Measurements from ENCODE around the gene ADGRL3. TPM values are rescaled to one million over a fixed set of nuclear protein-coding genes. Genes with fewer than 3 reads are reported as not detected.

Gene ADGRL3
- total RNA-seq, 1 donor from 2014 or later, result 18.7 TPM

DNA sequence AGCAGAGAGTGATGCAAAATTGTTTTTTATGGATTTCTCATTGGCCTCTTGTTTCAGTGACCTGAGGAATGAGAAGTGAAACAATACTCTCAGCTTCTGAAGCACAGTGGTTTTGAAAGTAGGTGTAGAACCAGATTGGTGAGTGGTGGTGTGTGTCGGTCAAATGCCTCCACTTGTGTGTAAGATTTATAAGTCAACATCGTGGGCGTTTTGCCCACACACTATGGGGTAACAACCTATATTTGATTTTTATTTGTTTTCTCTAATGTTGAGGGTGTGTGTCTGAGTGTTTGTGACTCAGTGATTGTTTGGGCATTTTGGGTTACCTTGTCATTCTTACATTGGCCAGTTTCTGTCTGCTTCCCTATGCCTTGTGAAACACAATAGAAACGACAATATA is 23.3 kb downstream of the ADGRL3 start:
- no peak overlapping the region for H3K27ac Mint-ChIP-seq (ENCODE audit: unreplicated experiment)
- H3K36me3 Mint-ChIP-seq (ENCODE audit: unreplicated experiment), result no peaks in the 10 kb centered on the region

DNA sequence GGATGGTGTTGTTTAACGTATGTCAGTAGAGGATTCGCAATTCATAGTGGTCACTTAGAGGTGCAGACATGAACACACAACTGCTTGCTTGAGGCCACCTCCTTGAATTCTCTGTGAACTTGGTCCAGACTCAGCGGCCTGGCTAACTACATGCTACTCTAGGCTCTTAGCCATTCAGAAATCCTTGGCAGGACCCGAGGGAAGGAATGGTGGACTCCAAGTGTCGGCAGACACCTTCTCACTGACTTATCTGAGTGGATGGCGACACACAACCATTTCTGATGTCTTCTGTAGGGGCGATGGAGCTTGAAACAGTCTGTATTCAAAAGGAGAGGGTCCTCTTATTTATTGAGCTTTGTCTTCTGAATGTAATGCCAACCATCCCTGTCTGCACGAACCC is 24.4 kb downstream of the ADGRL3 start:
- Mint-ChIP-seq H3K4me1 (ENCODE audit: unreplicated experiment) (peaks cover 42% of the 10 kb centered on the region), H3K9me3 (ENCODE audit: unreplicated experiment) (no peaks in the 10 kb centered on the region), H3K4me3 (ENCODE audit: unreplicated experiment) (no peak overlapping the region), H3K27ac (ENCODE audit: unreplicated experiment) (no peak overlapping the region), H3K36me3 (ENCODE audit: unreplicated experiment) (no peaks in the 10 kb centered on the region), H3K27me3 (ENCODE audit: unreplicated experiment) (no peaks in the 10 kb centered on the region)
- no peak for DNase-seq (ENCODE audit: extremely low spot score, unreplicated experiment)
- TF ChIP-seq, protein P1, sequence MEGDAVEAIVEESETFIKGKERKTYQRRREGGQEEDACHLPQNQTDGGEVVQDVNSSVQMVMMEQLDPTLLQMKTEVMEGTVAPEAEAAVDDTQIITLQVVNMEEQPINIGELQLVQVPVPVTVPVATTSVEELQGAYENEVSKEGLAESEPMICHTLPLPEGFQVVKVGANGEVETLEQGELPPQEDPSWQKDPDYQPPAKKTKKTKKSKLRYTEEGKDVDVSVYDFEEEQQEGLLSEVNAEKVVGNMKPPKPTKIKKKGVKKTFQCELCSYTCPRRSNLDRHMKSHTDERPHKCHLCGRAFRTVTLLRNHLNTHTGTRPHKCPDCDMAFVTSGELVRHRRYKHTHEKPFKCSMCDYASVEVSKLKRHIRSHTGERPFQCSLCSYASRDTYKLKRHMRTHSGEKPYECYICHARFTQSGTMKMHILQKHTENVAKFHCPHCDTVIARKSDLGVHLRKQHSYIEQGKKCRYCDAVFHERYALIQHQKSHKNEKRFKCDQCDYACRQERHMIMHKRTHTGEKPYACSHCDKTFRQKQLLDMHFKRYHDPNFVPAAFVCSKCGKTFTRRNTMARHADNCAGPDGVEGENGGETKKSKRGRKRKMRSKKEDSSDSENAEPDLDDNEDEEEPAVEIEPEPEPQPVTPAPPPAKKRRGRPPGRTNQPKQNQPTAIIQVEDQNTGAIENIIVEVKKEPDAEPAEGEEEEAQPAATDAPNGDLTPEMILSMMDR (IDR thresholded peaks at IDR 0.05), result no peak

More for the DNA sequence above, 23.3 kb downstream of the ADGRL3 start:
- Mint-ChIP-seq H3K4me3 (ENCODE audit: unreplicated experiment) (no peak overlapping the region), H3K9me3 (ENCODE audit: unreplicated experiment) (no peaks in the 10 kb centered on the region), H3K27me3 (ENCODE audit: unreplicated experiment) (no peaks in the 10 kb centered on the region), H3K4me1 (ENCODE audit: unreplicated experiment) (peaks cover 42% of the 10 kb centered on the region)
- TF ChIP-seq, protein P1 (IDR thresholded peaks at IDR 0.05), result no peak
- DNase-seq (ENCODE audit: extremely low spot score, unreplicated experiment), result no peak

DNA sequence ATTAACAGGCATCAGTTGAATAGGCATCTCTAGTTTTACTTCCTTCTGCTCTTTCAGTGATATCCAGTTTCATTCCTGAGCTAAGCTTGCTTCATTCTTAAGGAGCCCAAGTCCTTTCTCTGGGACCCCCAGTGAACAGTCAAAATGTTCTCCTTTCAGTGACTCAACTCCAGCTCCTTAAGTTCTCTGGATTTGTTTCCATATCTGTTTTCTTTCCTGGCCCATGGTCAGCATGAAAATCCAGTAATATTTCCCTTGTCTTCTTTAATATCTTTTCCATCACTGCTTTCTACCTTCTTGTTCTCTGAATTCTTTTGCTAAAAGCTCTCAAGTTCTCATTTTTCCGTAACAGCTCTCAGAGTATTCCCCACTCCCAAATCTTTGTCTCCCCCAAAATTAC is 25.5 kb downstream of the ADGRL3 start:
- Mint-ChIP-seq H3K4me1 (ENCODE audit: unreplicated experiment) (peaks cover 35% of the 10 kb centered on the region), H3K4me3 (ENCODE audit: unreplicated experiment) (no peak overlapping the region), H3K27ac (ENCODE audit: unreplicated experiment) (no peak overlapping the region), H3K27me3 (ENCODE audit: unreplicated experiment) (no peaks in the 10 kb centered on the region), H3K36me3 (ENCODE audit: unreplicated experiment) (no peaks in the 10 kb centered on the region), H3K9me3 (ENCODE audit: unreplicated experiment) (no peaks in the 10 kb centered on the region)
- TF ChIP-seq, protein P1 (IDR thresholded peaks at IDR 0.05), result no peak
- DNase-seq (ENCODE audit: extremely low spot score, unreplicated experiment), result no peak

DNA sequence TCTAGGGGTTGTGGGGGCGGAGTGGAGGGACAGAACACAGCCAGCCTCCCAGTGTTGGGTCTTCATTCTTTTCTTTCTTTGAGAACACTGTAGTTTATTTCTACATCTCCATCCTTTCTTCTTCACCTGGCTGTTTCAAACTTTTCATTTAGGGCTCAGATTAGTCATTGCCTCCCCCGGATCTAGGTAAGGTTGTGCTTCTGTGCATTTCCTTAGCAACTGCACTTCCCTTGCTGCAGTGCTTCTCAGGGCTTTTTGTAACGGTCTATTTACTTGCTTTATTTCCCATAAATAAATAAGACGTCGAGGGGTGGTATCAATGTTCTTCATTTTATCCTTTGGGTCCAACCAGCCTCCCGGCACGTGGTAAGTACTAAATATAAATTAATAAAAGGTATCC is 31.3 kb downstream of the ADGRL3 start:
- peaks cover 2% of the 10 kb centered on the region for H3K4me1 Mint-ChIP-seq (ENCODE audit: unreplicated experiment)
- no peak overlapping the region for H3K4me3 Mint-ChIP-seq (ENCODE audit: unreplicated experiment)
- H3K27ac Mint-ChIP-seq (ENCODE audit: unreplicated experiment), result no peak overlapping the region
- H3K9me3 Mint-ChIP-seq (ENCODE audit: unreplicated experiment), result peaks cover 5% of the 10 kb centered on the region
- H3K36me3 Mint-ChIP-seq (ENCODE audit: unreplicated experiment), result no peaks in the 10 kb centered on the region
- TF ChIP-seq, protein P1 (IDR thresholded peaks at IDR 0.05), result no peak
- H3K27me3 Mint-ChIP-seq (ENCODE audit: unreplicated experiment), result no peaks in the 10 kb centered on the region
- DNase-seq (ENCODE audit: extremely low spot score, unreplicated experiment), result no peak

DNA sequence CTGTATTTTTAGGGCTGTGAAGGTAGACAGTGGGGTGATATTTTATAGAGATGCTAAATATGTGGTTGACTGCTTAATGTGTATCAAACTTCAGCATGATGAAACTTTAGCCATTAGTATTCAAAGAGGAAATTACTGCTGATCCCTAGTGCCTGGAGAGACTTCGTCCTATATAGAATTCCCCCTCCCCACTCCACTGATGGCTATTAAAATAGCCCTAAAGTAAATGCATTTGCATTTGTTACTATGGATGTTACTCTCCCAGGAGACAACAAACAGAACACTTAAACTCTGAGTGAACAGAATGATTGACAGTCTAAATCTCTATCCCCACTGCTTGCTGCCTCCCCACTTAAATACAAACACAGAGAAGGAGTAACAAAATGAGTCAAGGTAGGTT is 39.1 kb downstream of the ADGRL3 start:
- H3K27me3 Mint-ChIP-seq (ENCODE audit: unreplicated experiment), result no peaks in the 10 kb centered on the region
- no peak for DNase-seq (ENCODE audit: extremely low spot score, unreplicated experiment)
- no peak overlapping the region for H3K4me3 Mint-ChIP-seq (ENCODE audit: unreplicated experiment)
- H3K27ac Mint-ChIP-seq (ENCODE audit: unreplicated experiment), result peak overlapping the region; percentile 43
- no peaks in the 10 kb centered on the region for H3K9me3 Mint-ChIP-seq (ENCODE audit: unreplicated experiment)
- peaks cover 18% of the 10 kb centered on the region for H3K4me1 Mint-ChIP-seq (ENCODE audit: unreplicated experiment)
- H3K36me3 Mint-ChIP-seq (ENCODE audit: unreplicated experiment), result no peaks in the 10 kb centered on the region
- TF ChIP-seq, protein P1 (IDR thresholded peaks at IDR 0.05), result no peak

All from osteocyte (in vitro differentiated cells).